Fibroblast of lung (primary cell): ENCODE data around the gene GPC5. TPM values are rescaled to one million over a fixed set of nuclear protein-coding genes. Genes with fewer than 3 reads are reported as not detected.

ENCODE experiments used
- DNase-seq, 2 donors: peaks; one replicate each; pipeline versions ENCODE4 v3.0.0 to v3.0.0-alpha.2; 2010; ENCODE audit warnings: low read depth in 2 of 2
- H2AFZ ChIP-seq: 2 replicates; pipeline ENCODE4 v1.5.1; 2012; ENCODE audit warnings: low read length, control low read depth, inconsistent platforms
- H3K27ac ChIP-seq: 2 replicates; pipeline ENCODE4 v1.5.1; 2011; ENCODE audit warnings: low read length, control low read depth; ENCODE audit not compliant: insufficient read depth
- H3K27me3 ChIP-seq: 2 replicates; pipeline ENCODE4 v1.5.1; 2011; ENCODE audit warnings: mild to moderate bottlenecking, low read length; ENCODE audit not compliant: control insufficient read depth, insufficient read depth
- H3K36me3 ChIP-seq: 2 replicates; pipeline ENCODE4 v1.5.1; 2011; ENCODE audit warnings: low read length; ENCODE audit not compliant: control insufficient read depth, insufficient read depth
- H3K4me1 ChIP-seq: 2 replicates; pipeline ENCODE4 v1.5.1; 2011; ENCODE audit warnings: low read length; ENCODE audit not compliant: control insufficient read depth, insufficient read depth; ENCODE audit errors: extremely low read depth
- H3K4me2 ChIP-seq: 2 replicates; pipeline ENCODE4 v1.5.1; 2011; ENCODE audit warnings: low read length, control low read depth; ENCODE audit not compliant: insufficient read depth; ENCODE audit errors: extremely low read depth
- H3K4me3 ChIP-seq, 4 experiments: fragments of 200-600 bp in 1 of 4; sonication (generic) in 1 of 4; replicated peaks in 1 of 4; 2 replicates each; pipeline ENCODE4 v1.5.1; 2011 to 2016; ENCODE audit warnings: low read length in 4 of 4, low read depth in 3 of 4, mild to moderate bottlenecking in 3 of 4, control low read depth in 2 of 4, inconsistent platforms in 1 of 4, mixed read lengths in 1 of 4; ENCODE audit not compliant: insufficient read depth in 1 of 4; ENCODE audit errors: control extremely low read depth in 1 of 4
- H3K79me2 ChIP-seq: 2 replicates; pipeline ENCODE4 v1.5.1; 2012; ENCODE audit warnings: mild to moderate bottlenecking, low read length, inconsistent platforms; ENCODE audit not compliant: control insufficient read depth, insufficient read depth
- H3K9ac ChIP-seq: 2 replicates; pipeline ENCODE4 v1.5.1; 2011; ENCODE audit warnings: mild to moderate bottlenecking, low read length, control low read depth; ENCODE audit not compliant: insufficient read depth
- H3K9me3 ChIP-seq: 2 replicates; pipeline ENCODE4 v1.5.1; 2012; ENCODE audit warnings: low read depth, low read length; ENCODE audit not compliant: control insufficient read depth, insufficient read depth
- H4K20me1 ChIP-seq: 2 replicates; pipeline ENCODE4 v1.5.1; 2011; ENCODE audit warnings: low read length; ENCODE audit not compliant: control insufficient read depth, insufficient read depth; ENCODE audit errors: extremely low read depth
- CTCF ChIP-seq, 2 donors: IDR thresholded peaks in 1 of 2; conservative IDR thresholded peaks in 1 of 2; 1 replicate in 1 of 2; 2 replicates in 1 of 2; pipeline ENCODE4 v1.5.1; 2011 to 2012; ENCODE audit warnings: low read length in 2 of 2, control low read depth in 1 of 2, inconsistent platforms in 1 of 2, low read depth in 1 of 2, mild to moderate bottlenecking in 1 of 2
- EZH2 ChIP-seq: IDR thresholded peaks from 2 replicates; pipeline ENCODE4 v1.5.1; 2012; ENCODE audit warnings: low read length, control low read depth, mild to moderate bottlenecking; ENCODE audit errors: missing control alignments
- polyA plus RNA-seq, 2 donors: library from polyadenylated mRNA; depleted of rRNA in 1 of 2; stranded (reverse) in 1 of 2; unstranded in 1 of 2; fragments of >200 nt; gene quantifications; 2 replicates each; pipeline ENCODE4 v1.2.1, GENCODE V29; 2011 to 2012; ENCODE audit warnings: missing spikeins in 1 of 2
- total RNA-seq: library from RNA; depleted of rRNA; stranded (reverse); fragments of >200 nt; gene quantifications from 2 replicates; pipeline ENCODE4 v1.2.1, GENCODE V29; 2014

The GPC5 gene
- total and polyA plus RNA-seq, 2 donors (not counting 1 experiment from before 2014, with no cell fraction given) = 0.17 TPM; not detected in 1

GRCh38 chr13:92379371-92379770 is 981.0 kb downstream of the GPC5 start:
- no peak overlapping the region for H3K9ac ChIP-seq
- no peak overlapping the region for H3K27ac ChIP-seq
- no peaks in the 10 kb centered on the region for H4K20me1 ChIP-seq
- no peak overlapping the region for H3K4me3 ChIP-seq
- H3K4me2 ChIP-seq = no peak overlapping the region
- no peaks in the 10 kb centered on the region for H3K9me3 ChIP-seq
- TF ChIP-seq CTCF (conservative IDR thresholded peaks at IDR 0.05 in 1 of 2, IDR thresholded peaks at IDR 0.05 in 1 of 2; ENCODE audit: low read depth in 1 of 2, low read length in 2 of 2) = no peak
- TF ChIP-seq EZH2 = no peak
- DNase-seq = no peak
- no peaks in the 10 kb centered on the region for H3K79me2 ChIP-seq
- H3K4me1 ChIP-seq = no peaks in the 10 kb centered on the region
- no peaks in the 10 kb centered on the region for H3K36me3 ChIP-seq
- H3K27me3 ChIP-seq = no peaks in the 10 kb centered on the region
- H2AFZ ChIP-seq = no peak overlapping the region

- TF ChIP-seq CTCF (conservative IDR thresholded peaks at IDR 0.05 in 1 of 2, IDR thresholded peaks at IDR 0.05 in 1 of 2; ENCODE audit: low read depth in 1 of 2, low read length in 2 of 2) (no peak), EZH2 (no peak)
- DNase-seq = no peak
- H3K36me3 ChIP-seq = no peaks in the 10 kb centered on the region
- no peaks in the 10 kb centered on the region for H3K4me1 ChIP-seq
- no peak overlapping the region for H3K4me2 ChIP-seq
- H3K4me3 ChIP-seq = no peak overlapping the region
- no peaks in the 10 kb centered on the region for H3K9me3 ChIP-seq
- H3K9ac ChIP-seq = no peak overlapping the region
- H4K20me1 ChIP-seq = no peaks in the 10 kb centered on the region
- H3K79me2 ChIP-seq = no peaks in the 10 kb centered on the region
- no peak overlapping the region for H2AFZ ChIP-seq
- no peaks in the 10 kb centered on the region for H3K27me3 ChIP-seq
- no peak overlapping the region for H3K27ac ChIP-seq
These were observed 986.0 kb downstream of the GPC5 start for GRCh38 chr13:92384410-92384809.

- H3K79me2 ChIP-seq = no peaks in the 10 kb centered on the region
- DNase-seq = no peak
- H3K27ac ChIP-seq = no peak overlapping the region
- H2AFZ ChIP-seq = no peak overlapping the region
- no peak overlapping the region for H3K9ac ChIP-seq
- H3K27me3 ChIP-seq = no peaks in the 10 kb centered on the region
- H3K4me3 ChIP-seq = no peak overlapping the region
- no peaks in the 10 kb centered on the region for H4K20me1 ChIP-seq
- H3K4me2 ChIP-seq = no peak overlapping the region
- H3K36me3 ChIP-seq = no peaks in the 10 kb centered on the region
- TF ChIP-seq CTCF (conservative IDR thresholded peaks at IDR 0.05 in 1 of 2, IDR thresholded peaks at IDR 0.05 in 1 of 2; ENCODE audit: low read depth in 1 of 2, low read length in 2 of 2) (no peak), EZH2 (no peak)
- no peaks in the 10 kb centered on the region for H3K9me3 ChIP-seq
- no peaks in the 10 kb centered on the region for H3K4me1 ChIP-seq
These were observed 988.8 kb downstream of the GPC5 start for GRCh38 chr13:92387245-92387644.
